ENCODE results near the gene ENO3. TPM values are rescaled to one million over a fixed set of nuclear protein-coding genes. Genes with fewer than 3 reads are reported as not detected.

ENO3 gene
- total and polyA plus RNA-seq, 2 experiments from 2014 or later = 12.1 to 19.6 TPM

DNA sequence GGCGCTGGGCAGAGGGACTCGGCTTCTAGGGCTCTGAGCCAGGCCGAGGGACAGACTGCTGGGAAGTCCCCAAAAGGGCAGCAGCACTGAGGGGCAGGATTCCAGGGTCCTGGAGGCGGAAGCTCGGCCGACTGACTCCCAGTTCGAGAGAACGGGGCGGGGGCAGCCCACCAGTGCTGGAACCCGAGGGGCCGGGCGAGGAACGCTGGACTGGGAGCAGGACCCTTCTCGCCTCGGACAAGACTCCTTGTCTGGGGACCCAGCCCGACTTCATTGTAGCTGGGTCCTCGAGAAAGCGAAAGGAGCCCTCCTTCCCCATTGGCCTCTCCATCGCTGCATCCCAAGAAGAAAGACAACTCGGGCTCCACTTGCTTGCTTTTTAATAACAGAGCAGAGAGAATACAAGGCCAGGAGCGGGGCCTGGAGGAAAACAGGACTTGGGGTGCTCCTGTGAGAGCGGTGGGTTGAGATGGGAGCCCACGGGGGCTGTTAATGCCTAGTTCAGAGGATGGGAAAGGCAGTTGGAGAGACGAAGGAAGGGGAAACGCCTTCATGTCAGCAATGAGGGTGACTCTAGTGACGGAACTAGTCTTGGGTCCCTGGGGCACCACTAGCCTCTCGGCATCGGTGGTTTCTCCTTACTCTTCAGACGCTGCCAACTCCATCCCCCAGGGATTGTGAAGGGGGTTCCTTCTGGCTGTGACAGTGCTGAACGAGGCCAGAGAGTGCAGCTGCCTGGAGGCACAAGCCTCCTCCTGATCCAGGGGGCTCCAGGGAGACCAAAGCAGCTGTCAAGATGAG is 37.0 kb downstream of the ENO3 start:
- peak overlapping the region; percentile 97 for H3K4me2 ChIP-seq
- peak overlapping the region; percentile 84 for H3K4me3 Mint-ChIP-seq
- DNase-seq (ENCODE audit: low spot score) (no peak), ATAC-seq (no peak)
- H3K4me1 ChIP-seq (ENCODE audit: insufficient read depth) = peaks cover 15% of the 10 kb centered on the region
- H3K79me2 ChIP-seq (replicated peaks; ENCODE audit: insufficient read depth) = no peaks in the 10 kb centered on the region
- H4K20me1 ChIP-seq (replicated peaks; ENCODE audit: insufficient read depth) = no peaks in the 10 kb centered on the region
- peaks cover 11% of the 10 kb centered on the region; the same call in 1 of the 2 replicates for H3F3A ChIP-seq (replicated peaks; ENCODE audit: low read depth)
- peak overlapping the region; percentile 97 for H2AFZ ChIP-seq
- peak overlapping the region; percentile 87 for H3K4me3 ChIP-seq
- peaks cover 32% of the 10 kb centered on the region for H3K27me3 Mint-ChIP-seq (ENCODE audit: insufficient read depth, low read depth, poor library complexity)
- H3K4me1 Mint-ChIP-seq = peaks cover 26% of the 10 kb centered on the region
- 0 out of 2 replicates have a peak overlapping the region, but pooled peaks have one; percentile 19 for H3K27ac ChIP-seq (ENCODE audit: low read depth)
- no peaks in the 10 kb centered on the region; the same call in 2 of the 3 replicates for H3K9me3 Mint-ChIP-seq
- no peak overlapping the region for H3K27ac Mint-ChIP-seq
- H3K9me2 ChIP-seq (ENCODE audit: insufficient read depth) = no peaks in the 10 kb centered on the region
- TF ChIP-seq, protein P1, sequence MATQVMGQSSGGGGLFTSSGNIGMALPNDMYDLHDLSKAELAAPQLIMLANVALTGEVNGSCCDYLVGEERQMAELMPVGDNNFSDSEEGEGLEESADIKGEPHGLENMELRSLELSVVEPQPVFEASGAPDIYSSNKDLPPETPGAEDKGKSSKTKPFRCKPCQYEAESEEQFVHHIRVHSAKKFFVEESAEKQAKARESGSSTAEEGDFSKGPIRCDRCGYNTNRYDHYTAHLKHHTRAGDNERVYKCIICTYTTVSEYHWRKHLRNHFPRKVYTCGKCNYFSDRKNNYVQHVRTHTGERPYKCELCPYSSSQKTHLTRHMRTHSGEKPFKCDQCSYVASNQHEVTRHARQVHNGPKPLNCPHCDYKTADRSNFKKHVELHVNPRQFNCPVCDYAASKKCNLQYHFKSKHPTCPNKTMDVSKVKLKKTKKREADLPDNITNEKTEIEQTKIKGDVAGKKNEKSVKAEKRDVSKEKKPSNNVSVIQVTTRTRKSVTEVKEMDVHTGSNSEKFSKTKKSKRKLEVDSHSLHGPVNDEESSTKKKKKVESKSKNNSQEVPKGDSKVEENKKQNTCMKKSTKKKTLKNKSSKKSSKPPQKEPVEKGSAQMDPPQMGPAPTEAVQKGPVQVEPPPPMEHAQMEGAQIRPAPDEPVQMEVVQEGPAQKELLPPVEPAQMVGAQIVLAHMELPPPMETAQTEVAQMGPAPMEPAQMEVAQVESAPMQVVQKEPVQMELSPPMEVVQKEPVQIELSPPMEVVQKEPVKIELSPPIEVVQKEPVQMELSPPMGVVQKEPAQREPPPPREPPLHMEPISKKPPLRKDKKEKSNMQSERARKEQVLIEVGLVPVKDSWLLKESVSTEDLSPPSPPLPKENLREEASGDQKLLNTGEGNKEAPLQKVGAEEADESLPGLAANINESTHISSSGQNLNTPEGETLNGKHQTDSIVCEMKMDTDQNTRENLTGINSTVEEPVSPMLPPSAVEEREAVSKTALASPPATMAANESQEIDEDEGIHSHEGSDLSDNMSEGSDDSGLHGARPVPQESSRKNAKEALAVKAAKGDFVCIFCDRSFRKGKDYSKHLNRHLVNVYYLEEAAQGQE (IDR thresholded peaks at IDR 0.05; ENCODE audit: unreplicated experiment) = no peak
- TF ChIP-seq EZH2 (IDR thresholded peaks at IDR 0.05; ENCODE audit: low read depth, unreplicated experiment) (no peak), STAT1 (IDR thresholded peaks at IDR 0.05; ENCODE audit: unreplicated experiment) (no peak), JUNB (IDR thresholded peaks at IDR 0.05; ENCODE audit: unreplicated experiment) (no peak), CREB1 (CRISPR knock-in tag; IDR thresholded peaks at IDR 0.05; ENCODE audit: low read depth) (no peak), ZNF114 (CRISPR knock-in tag; IDR thresholded peaks at IDR 0.05) (no peak), POLR2AphosphoS5 (IDR thresholded peaks at IDR 0.05; ENCODE audit: low read depth) (no peak), NANOG (IDR thresholded peaks at IDR 0.05; ENCODE audit: borderline replicate concordance) (no peak), ZNF331 (CRISPR knock-in tag; IDR thresholded peaks at IDR 0.05; ENCODE audit: low read depth) (no peak), EZH2phosphoT487 (IDR thresholded peaks at IDR 0.05; ENCODE audit: unreplicated experiment) (no peak)
- TF ChIP-seq, protein P2, sequence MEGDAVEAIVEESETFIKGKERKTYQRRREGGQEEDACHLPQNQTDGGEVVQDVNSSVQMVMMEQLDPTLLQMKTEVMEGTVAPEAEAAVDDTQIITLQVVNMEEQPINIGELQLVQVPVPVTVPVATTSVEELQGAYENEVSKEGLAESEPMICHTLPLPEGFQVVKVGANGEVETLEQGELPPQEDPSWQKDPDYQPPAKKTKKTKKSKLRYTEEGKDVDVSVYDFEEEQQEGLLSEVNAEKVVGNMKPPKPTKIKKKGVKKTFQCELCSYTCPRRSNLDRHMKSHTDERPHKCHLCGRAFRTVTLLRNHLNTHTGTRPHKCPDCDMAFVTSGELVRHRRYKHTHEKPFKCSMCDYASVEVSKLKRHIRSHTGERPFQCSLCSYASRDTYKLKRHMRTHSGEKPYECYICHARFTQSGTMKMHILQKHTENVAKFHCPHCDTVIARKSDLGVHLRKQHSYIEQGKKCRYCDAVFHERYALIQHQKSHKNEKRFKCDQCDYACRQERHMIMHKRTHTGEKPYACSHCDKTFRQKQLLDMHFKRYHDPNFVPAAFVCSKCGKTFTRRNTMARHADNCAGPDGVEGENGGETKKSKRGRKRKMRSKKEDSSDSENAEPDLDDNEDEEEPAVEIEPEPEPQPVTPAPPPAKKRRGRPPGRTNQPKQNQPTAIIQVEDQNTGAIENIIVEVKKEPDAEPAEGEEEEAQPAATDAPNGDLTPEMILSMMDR (conservative IDR thresholded peaks at IDR 0.05; ENCODE audit: low read depth in 2 of 2) = no peak
- TF ChIP-seq, protein P3, sequence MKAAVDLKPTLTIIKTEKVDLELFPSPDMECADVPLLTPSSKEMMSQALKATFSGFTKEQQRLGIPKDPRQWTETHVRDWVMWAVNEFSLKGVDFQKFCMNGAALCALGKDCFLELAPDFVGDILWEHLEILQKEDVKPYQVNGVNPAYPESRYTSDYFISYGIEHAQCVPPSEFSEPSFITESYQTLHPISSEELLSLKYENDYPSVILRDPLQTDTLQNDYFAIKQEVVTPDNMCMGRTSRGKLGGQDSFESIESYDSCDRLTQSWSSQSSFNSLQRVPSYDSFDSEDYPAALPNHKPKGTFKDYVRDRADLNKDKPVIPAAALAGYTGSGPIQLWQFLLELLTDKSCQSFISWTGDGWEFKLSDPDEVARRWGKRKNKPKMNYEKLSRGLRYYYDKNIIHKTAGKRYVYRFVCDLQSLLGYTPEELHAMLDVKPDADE (IDR thresholded peaks at IDR 0.05) = no peak
- TF ChIP-seq, protein P4, sequence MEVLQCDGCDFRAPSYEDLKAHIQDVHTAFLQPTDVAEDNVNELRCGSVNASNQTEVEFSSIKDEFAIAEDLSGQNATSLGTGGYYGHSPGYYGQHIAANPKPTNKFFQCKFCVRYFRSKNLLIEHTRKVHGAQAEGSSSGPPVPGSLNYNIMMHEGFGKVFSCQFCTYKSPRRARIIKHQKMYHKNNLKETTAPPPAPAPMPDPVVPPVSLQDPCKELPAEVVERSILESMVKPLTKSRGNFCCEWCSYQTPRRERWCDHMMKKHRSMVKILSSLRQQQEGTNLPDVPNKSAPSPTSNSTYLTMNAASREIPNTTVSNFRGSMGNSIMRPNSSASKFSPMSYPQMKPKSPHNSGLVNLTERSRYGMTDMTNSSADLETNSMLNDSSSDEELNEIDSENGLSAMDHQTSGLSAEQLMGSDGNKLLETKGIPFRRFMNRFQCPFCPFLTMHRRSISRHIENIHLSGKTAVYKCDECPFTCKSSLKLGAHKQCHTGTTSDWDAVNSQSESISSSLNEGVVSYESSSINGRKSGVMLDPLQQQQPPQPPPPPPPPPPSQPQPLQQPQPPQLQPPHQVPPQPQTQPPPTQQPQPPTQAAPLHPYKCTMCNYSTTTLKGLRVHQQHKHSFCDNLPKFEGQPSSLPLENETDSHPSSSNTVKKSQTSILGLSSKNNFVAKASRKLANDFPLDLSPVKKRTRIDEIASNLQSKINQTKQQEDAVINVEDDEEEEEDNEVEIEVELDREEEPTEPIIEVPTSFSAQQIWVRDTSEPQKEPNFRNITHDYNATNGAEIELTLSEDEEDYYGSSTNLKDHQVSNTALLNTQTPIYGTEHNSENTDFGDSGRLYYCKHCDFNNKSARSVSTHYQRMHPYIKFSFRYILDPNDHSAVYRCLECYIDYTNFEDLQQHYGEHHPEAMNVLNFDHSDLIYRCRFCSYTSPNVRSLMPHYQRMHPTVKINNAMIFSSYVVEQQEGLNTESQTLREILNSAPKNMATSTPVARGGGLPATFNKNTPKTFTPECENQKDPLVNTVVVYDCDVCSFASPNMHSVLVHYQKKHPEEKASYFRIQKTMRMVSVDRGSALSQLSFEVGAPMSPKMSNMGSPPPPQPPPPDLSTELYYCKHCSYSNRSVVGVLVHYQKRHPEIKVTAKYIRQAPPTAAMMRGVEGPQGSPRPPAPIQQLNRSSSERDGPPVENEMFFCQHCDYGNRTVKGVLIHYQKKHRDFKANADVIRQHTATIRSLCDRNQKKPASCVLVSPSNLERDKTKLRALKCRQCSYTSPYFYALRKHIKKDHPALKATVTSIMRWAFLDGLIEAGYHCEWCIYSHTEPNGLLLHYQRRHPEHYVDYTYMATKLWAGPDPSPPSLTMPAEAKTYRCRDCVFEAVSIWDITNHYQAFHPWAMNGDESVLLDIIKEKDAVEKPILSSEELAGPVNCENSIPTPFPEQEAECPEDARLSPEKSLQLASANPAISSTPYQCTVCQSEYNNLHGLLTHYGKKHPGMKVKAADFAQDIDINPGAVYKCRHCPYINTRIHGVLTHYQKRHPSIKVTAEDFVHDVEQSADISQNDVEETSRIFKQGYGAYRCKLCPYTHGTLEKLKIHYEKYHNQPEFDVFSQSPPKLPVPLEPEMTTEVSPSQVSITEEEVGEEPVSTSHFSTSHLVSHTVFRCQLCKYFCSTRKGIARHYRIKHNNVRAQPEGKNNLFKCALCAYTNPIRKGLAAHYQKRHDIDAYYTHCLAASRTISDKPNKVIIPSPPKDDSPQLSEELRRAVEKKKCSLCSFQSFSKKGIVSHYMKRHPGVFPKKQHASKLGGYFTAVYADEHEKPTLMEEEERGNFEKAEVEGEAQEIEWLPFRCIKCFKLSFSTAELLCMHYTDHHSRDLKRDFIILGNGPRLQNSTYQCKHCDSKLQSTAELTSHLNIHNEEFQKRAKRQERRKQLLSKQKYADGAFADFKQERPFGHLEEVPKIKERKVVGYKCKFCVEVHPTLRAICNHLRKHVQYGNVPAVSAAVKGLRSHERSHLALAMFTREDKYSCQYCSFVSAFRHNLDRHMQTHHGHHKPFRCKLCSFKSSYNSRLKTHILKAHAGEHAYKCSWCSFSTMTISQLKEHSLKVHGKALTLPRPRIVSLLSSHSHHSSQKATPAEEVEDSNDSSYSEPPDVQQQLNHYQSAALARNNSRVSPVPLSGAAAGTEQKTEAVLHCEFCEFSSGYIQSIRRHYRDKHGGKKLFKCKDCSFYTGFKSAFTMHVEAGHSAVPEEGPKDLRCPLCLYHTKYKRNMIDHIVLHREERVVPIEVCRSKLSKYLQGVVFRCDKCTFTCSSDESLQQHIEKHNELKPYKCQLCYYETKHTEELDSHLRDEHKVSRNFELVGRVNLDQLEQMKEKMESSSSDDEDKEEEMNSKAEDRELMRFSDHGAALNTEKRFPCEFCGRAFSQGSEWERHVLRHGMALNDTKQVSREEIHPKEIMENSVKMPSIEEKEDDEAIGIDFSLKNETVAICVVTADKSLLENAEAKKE (CRISPR knock-in tag; IDR thresholded peaks at IDR 0.05) = no peak
- H3K36me3 ChIP-seq (ENCODE audit: insufficient read depth) = no peaks in the 10 kb centered on the region
- no peaks in the 10 kb centered on the region for H3K36me3 Mint-ChIP-seq (ENCODE audit: low read depth)
- H3K27me3 ChIP-seq (ENCODE audit: insufficient read depth) = 0 out of 2 replicates have a peak, but pooled peaks cover 8% of the 10 kb centered on the region
